Measurements from ENCODE around the gene PLSCR5.

DNA sequence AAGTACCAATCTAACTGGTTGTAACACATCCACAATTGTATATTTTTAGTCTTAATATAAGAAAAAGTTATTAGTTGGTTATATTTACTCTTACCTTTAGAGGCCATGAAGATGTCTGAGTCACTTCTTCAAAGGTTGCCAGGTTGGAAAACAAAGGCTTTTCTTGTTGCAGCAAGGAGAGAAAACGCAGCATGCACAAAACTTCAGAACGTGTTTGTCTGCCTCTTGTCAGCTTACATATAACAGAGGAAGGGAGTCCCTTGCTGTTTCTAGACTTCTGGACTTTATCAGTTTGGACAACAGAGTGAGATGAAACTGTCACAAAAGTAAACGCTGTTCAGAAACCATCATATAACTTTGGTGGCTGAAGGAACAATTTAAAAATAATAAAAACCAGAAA lies at the start of gene PLSCR5:
- TF ChIP-seq BHLHE40 (IDR thresholded peaks at IDR 0.05; ENCODE audit: borderline replicate concordance in 1 of 2, low read depth in 2 of 2, low read length in 1 of 2): no peak
- no peak for TF ChIP-seq HDGF (IDR thresholded peaks at IDR 0.05)
- TF ChIP-seq, protein P1, sequence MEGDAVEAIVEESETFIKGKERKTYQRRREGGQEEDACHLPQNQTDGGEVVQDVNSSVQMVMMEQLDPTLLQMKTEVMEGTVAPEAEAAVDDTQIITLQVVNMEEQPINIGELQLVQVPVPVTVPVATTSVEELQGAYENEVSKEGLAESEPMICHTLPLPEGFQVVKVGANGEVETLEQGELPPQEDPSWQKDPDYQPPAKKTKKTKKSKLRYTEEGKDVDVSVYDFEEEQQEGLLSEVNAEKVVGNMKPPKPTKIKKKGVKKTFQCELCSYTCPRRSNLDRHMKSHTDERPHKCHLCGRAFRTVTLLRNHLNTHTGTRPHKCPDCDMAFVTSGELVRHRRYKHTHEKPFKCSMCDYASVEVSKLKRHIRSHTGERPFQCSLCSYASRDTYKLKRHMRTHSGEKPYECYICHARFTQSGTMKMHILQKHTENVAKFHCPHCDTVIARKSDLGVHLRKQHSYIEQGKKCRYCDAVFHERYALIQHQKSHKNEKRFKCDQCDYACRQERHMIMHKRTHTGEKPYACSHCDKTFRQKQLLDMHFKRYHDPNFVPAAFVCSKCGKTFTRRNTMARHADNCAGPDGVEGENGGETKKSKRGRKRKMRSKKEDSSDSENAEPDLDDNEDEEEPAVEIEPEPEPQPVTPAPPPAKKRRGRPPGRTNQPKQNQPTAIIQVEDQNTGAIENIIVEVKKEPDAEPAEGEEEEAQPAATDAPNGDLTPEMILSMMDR (IDR thresholded peaks at IDR 0.05 in 2 of 3, conservative IDR thresholded peaks at IDR 0.05 in 1 of 3; ENCODE audit: control insufficient read depth in 2 of 3, extremely low read depth in 1 of 3, insufficient read depth in 1 of 3, low read depth in 3 of 3, low read length in 3 of 3): no peak
- TF ChIP-seq, protein P2, sequence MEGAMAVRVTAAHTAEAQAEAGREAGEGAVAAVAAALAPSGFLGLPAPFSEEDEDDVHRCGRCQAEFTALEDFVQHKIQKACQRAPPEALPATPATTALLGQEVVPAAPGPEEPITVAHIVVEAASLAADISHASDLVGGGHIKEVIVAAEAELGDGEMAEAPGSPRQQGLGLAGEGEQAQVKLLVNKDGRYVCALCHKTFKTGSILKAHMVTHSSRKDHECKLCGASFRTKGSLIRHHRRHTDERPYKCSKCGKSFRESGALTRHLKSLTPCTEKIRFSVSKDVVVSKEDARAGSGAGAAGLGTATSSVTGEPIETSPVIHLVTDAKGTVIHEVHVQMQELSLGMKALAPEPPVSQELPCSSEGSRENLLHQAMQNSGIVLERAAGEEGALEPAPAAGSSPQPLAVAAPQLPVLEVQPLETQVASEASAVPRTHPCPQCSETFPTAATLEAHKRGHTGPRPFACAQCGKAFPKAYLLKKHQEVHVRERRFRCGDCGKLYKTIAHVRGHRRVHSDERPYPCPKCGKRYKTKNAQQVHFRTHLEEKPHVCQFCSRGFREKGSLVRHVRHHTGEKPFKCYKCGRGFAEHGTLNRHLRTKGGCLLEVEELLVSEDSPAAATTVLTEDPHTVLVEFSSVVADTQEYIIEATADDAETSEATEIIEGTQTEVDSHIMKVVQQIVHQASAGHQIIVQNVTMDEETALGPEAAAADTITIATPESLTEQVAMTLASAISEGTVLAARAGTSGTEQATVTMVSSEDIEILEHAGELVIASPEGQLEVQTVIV (IDR thresholded peaks at IDR 0.05; ENCODE audit: borderline replicate concordance, partially characterized antibody): no peak
